Mucosa of stomach (tissue), 1 donor: ENCODE measurements around the gene CRYBG3.
"Not testable (repeated sequence)": the region's sequence is repeated elsewhere in the genome, so short reads cannot be mapped to it uniquely, and the experiment has no call there.

Source experiments
- H3K27me3 ChIP-seq: one replicate; pipeline ENCODE4 v1.7.0; 2013; ENCODE audit warnings: mild to moderate bottlenecking, low read length; ENCODE audit not compliant: control insufficient read depth, insufficient read depth
- H3K36me3 ChIP-seq: one replicate; pipeline ENCODE4 v1.7.0; 2013; ENCODE audit warnings: low read length; ENCODE audit not compliant: control insufficient read depth, insufficient read depth
- H3K4me1 ChIP-seq: one replicate; pipeline ENCODE4 v1.7.0; 2013; ENCODE audit warnings: mild to moderate bottlenecking, low read length; ENCODE audit not compliant: control insufficient read depth, insufficient read depth
- H3K4me3 ChIP-seq: one replicate; pipeline ENCODE4 v1.7.0; 2013; ENCODE audit warnings: low read length
- H3K9ac ChIP-seq: one replicate; pipeline ENCODE4 v1.7.0; 2013; ENCODE audit warnings: mild to moderate bottlenecking, low read length, moderate library complexity
- H3K9me3 ChIP-seq: one replicate; pipeline ENCODE4 v1.7.0; 2013; ENCODE audit warnings: mild to moderate bottlenecking, low read length, moderate library complexity; ENCODE audit not compliant: control insufficient read depth
- donor health status: Pancreatic carcinoma.

Gene CRYBG3

DNA sequence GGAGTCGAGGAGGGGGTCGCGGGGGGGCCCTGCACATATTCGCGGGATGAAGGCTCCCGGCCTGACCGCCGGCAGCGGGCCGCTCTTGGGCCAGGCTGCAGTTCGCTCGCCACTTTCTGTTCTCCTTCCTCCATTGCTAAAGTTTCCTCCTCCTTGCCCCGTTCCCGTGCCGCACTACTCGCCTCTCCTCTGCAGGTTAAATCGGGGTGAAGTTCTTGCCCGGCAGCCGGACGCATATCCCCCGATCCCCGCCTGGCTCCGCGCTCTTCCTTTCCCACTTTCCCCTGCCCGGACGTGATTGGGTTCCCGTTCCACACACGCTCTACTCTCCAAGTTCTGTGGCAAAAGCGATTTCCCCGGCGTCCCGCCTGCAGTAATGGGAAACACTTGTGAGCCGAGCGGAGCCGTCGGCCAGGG lies 556 bp downstream of the CRYBG3 start:
- H3K36me3 ChIP-seq, result no peaks in the 10 kb centered on the region
- no peaks in the 10 kb centered on the region for H3K27me3 ChIP-seq
- peak overlapping the region; percentile 76 for H3K4me3 ChIP-seq
- peak overlapping the region; percentile 68 for H3K9ac ChIP-seq
- H3K4me1 ChIP-seq, result no peaks in the 10 kb centered on the region
- H3K9me3 ChIP-seq, result no peaks in the 10 kb centered on the region

GRCh38 chr3:97823046-97824004 lies 1.5 kb downstream of the CRYBG3 start:
- H3K36me3 ChIP-seq, result no peaks in the 10 kb centered on the region
- H3K27me3 ChIP-seq, result no peaks in the 10 kb centered on the region
- no peaks in the 10 kb centered on the region for H3K4me1 ChIP-seq
- no peaks in the 10 kb centered on the region for H3K9me3 ChIP-seq
- H3K9ac ChIP-seq, result peak overlapping the region; percentile 68
- H3K4me3 ChIP-seq, result peak overlapping the region; percentile 76

- Histone ChIP-seq H3K9ac (no peak overlapping the region), H3K4me3 (no peak overlapping the region), H3K4me1 (no peaks in the 10 kb centered on the region), H3K9me3 (no peaks in the 10 kb centered on the region), H3K27me3 (no peaks in the 10 kb centered on the region), H3K36me3 (no peaks in the 10 kb centered on the region)
Measured at GRCh38 chr3:97825101-97825500, 3.3 kb downstream of the CRYBG3 start.

GRCh38 chr3:97827741-97828471 lies 6.1 kb downstream of the CRYBG3 start:
- H3K4me3 ChIP-seq, result no peak overlapping the region
- H3K27me3 ChIP-seq, result no peaks in the 10 kb centered on the region
- no peaks in the 10 kb centered on the region for H3K36me3 ChIP-seq
- H3K9ac ChIP-seq, result no peak overlapping the region
- H3K4me1 ChIP-seq, result no peaks in the 10 kb centered on the region
- H3K9me3 ChIP-seq, result no peaks in the 10 kb centered on the region

GRCh38 chr3:97829198-97829597 lies 7.4 kb downstream of the CRYBG3 start:
- H3K9ac ChIP-seq, result no peak overlapping the region
- no peaks in the 10 kb centered on the region for H3K9me3 ChIP-seq
- no peaks in the 10 kb centered on the region for H3K4me1 ChIP-seq
- no peaks in the 10 kb centered on the region for H3K27me3 ChIP-seq
- H3K4me3 ChIP-seq, result no peak overlapping the region
- no peaks in the 10 kb centered on the region for H3K36me3 ChIP-seq

GRCh38 chr3:97830638-97831037 lies 8.8 kb downstream of the CRYBG3 start:
- Histone ChIP-seq H3K9ac (no peak overlapping the region), H3K36me3 (no peaks in the 10 kb centered on the region), H3K4me1 (no peaks in the 10 kb centered on the region), H3K27me3 (no peaks in the 10 kb centered on the region), H3K4me3 (no peak overlapping the region), H3K9me3 (no peaks in the 10 kb centered on the region)

DNA sequence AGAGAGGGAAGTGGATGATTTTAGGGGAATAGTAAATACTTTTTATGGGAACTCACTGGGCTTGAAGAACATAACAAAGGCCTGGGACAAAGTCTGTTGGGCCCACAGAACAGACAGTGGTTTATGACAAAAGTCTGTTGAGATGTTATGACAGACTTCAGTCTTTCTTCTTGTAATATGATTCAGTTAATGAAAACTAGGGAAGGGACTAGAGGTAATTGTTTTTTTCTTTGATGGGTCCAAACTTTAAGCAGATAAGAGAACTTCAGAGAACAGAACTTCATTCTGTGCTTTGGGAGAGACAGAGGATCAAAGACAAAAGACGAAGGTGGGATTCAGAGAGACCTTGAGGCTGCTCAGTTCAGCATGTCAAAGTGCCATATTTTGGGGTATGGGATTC lies 9.3 kb downstream of the CRYBG3 start:
- Histone ChIP-seq H3K36me3 (no peaks in the 10 kb centered on the region), H3K27me3 (no peaks in the 10 kb centered on the region), H3K9ac (no peak overlapping the region), H3K4me3 (no peak overlapping the region), H3K4me1 (no peaks in the 10 kb centered on the region), H3K9me3 (no peaks in the 10 kb centered on the region)

- H3K4me3 ChIP-seq, H3K36me3 ChIP-seq, H3K9ac ChIP-seq, H3K9me3 ChIP-seq, H3K27me3 ChIP-seq, H3K4me1 ChIP-seq: not testable (repeated sequence)
Measured at GRCh38 chr3:97833184-97833583, 11.4 kb downstream of the CRYBG3 start.

DNA sequence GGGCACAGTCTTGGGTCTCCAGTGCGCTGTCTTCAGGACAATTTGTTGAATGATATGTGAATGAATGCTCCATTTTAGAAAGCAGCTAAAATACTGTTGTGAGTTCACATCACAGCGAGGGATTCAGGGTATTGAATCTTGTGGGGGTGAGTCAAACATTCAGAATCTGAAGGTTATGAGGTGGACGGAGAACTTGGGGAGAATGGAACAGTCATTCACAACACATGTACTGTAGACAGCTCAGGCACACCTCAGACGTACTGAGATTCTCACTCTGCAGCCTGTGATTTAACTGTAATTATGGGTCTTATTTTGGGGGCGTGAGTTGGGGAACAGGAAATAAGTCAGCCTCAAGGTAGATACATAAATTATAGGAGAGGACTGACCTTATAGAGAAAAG lies 13.9 kb downstream of the CRYBG3 start:
- no peaks in the 10 kb centered on the region for H3K9me3 ChIP-seq
- H3K9ac ChIP-seq, result no peak overlapping the region
- no peaks in the 10 kb centered on the region for H3K36me3 ChIP-seq
- H3K27me3 ChIP-seq, result no peaks in the 10 kb centered on the region
- H3K4me1 ChIP-seq, result no peaks in the 10 kb centered on the region
- no peak overlapping the region for H3K4me3 ChIP-seq

- Histone ChIP-seq H3K36me3 (no peaks in the 10 kb centered on the region), H3K9ac (no peak overlapping the region), H3K4me3 (no peak overlapping the region), H3K9me3 (no peaks in the 10 kb centered on the region), H3K27me3 (no peaks in the 10 kb centered on the region), H3K4me1 (no peaks in the 10 kb centered on the region)
Measured at GRCh38 chr3:97838393-97838792, 16.6 kb downstream of the CRYBG3 start.

GRCh38 chr3:97839944-97840343 lies 18.1 kb downstream of the CRYBG3 start:
- Histone ChIP-seq H3K27me3 (no peaks in the 10 kb centered on the region), H3K9ac (no peak overlapping the region), H3K4me3 (no peak overlapping the region), H3K4me1 (no peaks in the 10 kb centered on the region), H3K9me3 (no peaks in the 10 kb centered on the region), H3K36me3 (no peaks in the 10 kb centered on the region)

- Histone ChIP-seq H3K9me3 (no peaks in the 10 kb centered on the region), H3K36me3 (no peaks in the 10 kb centered on the region), H3K4me1 (no peaks in the 10 kb centered on the region), H3K27me3 (no peaks in the 10 kb centered on the region), H3K4me3 (no peak overlapping the region), H3K9ac (no peak overlapping the region)
Measured at GRCh38 chr3:97841304-97841703, 19.5 kb downstream of the CRYBG3 start.
